GM23248 (cell line): ENCODE data around the gene MAP6D1.

ENCODE experiments used
- EZH2 ChIP-seq: fragments of 200-600 bp; sonication (generic); IDR thresholded peaks from 2 replicates; pipeline ENCODE4 v1.6.1; 2018; ENCODE audit warnings: antibody characterized with exemption, mild to moderate bottlenecking; ENCODE audit not compliant: insufficient read depth, poor library complexity, severe bottlenecking
- EZH2phosphoT487 ChIP-seq: fragments of 200-600 bp; sonication (generic); IDR thresholded peaks from 2 replicates; pipeline ENCODE4 v1.6.1; 2018; ENCODE audit warnings: antibody characterized with exemption, moderate library complexity, mild to moderate bottlenecking, low read depth; ENCODE audit not compliant: insufficient read depth

DNA sequence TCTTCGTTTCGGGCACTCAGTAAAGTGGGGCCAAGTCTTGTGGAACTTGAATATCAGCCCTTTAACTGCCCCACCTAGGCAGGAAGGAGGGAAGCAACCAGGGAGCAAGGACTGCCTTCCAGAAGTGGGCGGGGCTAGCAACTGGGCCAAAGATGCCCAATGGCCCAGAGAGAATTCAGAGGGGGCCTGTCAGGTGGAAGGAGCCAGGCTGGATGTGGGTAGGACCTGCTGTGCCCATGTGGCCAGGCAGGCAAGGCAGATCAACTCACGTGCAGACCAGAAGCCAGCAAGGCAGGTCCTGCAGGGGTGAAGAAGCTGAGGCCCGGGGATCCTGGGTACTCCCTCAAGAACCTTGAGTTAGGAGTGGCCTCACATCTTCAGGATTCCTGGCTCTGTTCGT, 5.5 kb downstream of the MAP6D1 start:
- no peak for TF ChIP-seq EZH2
- TF ChIP-seq EZH2phosphoT487: no peak
